AG04450 (cell line): ENCODE measurements around the gene MPHOSPH9. TPM values are rescaled to one million over a fixed set of nuclear protein-coding genes. Genes with fewer than 3 reads are reported as not detected.
A peak's percentile ranks its signal among the peaks of the same experiment; 100 is the strongest.

Experiments
- CTCF ChIA-PET: fragments of 300-600, 350-600 bp; formaldehyde crosslinking; extraction: SDS; loops from one replicate; lab custom pipeline; 2022; ENCODE audit warnings: antibody characterized with exemption, inconsistent platforms; lab: Charles Lee
- POLR2A ChIA-PET: fragments of 350-600 bp; formaldehyde crosslinking; extraction: SDS; loops from one replicate; lab custom pipeline; 2021; ENCODE audit warnings: antibody characterized with exemption, inconsistent platforms; lab: Yijun Ruan, JAX
- DNase-seq: peaks from one replicate; pipeline ENCODE4 v3.0.0-alpha.2; 2011; ENCODE audit warnings: low read depth, low spot score
- H3K27ac ChIP-seq: one replicate; pipeline ENCODE4 v1.5.1; 2012; ENCODE audit warnings: low read depth, low read length, control low read depth
- H3K27me3 ChIP-seq: one replicate; pipeline ENCODE4 v1.6.0; 2012; ENCODE audit warnings: low read length; ENCODE audit not compliant: control insufficient read depth, insufficient read depth
- H3K4me3 ChIP-seq: 2 replicates; pipeline ENCODE4 v1.5.1; 2011; ENCODE audit warnings: mild to moderate bottlenecking, low read depth, low read length, control low read depth
- H3K9me3 ChIP-seq: 2 replicates; pipeline ENCODE4 v1.5.1; 2012; ENCODE audit warnings: low read length; ENCODE audit not compliant: control insufficient read depth, insufficient read depth
- CTCF ChIP-seq: IDR thresholded peaks from 2 replicates; pipeline ENCODE4 v1.5.1; 2011; ENCODE audit warnings: low read depth, low read length, control low read depth, inconsistent platforms
- polyA plus RNA-seq: library from polyadenylated mRNA; depleted of rRNA; stranded (reverse); fragments of >200 nt; gene quantifications from 2 replicates; pipeline ENCODE4 v1.2.3, GENCODE V29; 2011

MPHOSPH9 gene
- polyA plus RNA-seq, 1 experiment: 20.3 TPM

- no peaks in the 10 kb centered on the region for H3K27me3 ChIP-seq
- no peak for TF ChIP-seq CTCF
- POLR2A ChIA-PET: interaction anchor here (0.5 to 1.1 kb wide), 3 partner anchors 108 to 178 kb away, joined by 3 to 9 read pairs (median 4); no protein-coding TSS in a partner anchor
- H3K4me3 ChIP-seq: peak within 1 kb of the TSS; percentile 66
- no peaks in the 10 kb centered on the region; the same call in 1 of the 2 replicates for H3K9me3 ChIP-seq
- H3K27ac ChIP-seq: no peak within 1 kb of the TSS
- DNase-seq: no peak
- CTCF ChIA-PET: interaction anchor here (0.5 to 4.6 kb wide), 6 partner anchors 10 to 110 kb away, joined by 3 to 31 read pairs (median 4); no protein-coding TSS in a partner anchor
Observed at GRCh38 chr12:123150744-123151456, 82.0 kb downstream of the MPHOSPH9 start, which contains the start of gene PITPNM2. Gene PITPNM2, minus strand, starts transcription at chr12:123151090. Its CDS starts 116,500 bp downstream, at chr12:123034590.

- no peaks in the 10 kb centered on the region; the same call in 1 of the 2 replicates for H3K9me3 ChIP-seq
- no peak overlapping the region for H3K27ac ChIP-seq
- no peak for TF ChIP-seq CTCF
- ChIA-PET CTCF (interaction anchor here (0.5 to 4.6 kb wide), 5 partner anchors 77 to 110 kb away, joined by 3 to 31 read pairs (median 4); no protein-coding TSS in a partner anchor), POLR2A (interaction anchor here (0.5 kb wide), 1 partner anchor 177 kb away, joined by 9 read pairs; no protein-coding TSS in a partner anchor)
- H3K27me3 ChIP-seq: no peaks in the 10 kb centered on the region
- H3K4me3 ChIP-seq: peak overlapping the region; percentile 66
- DNase-seq: no peak
Observed at GRCh38 chr12:123150275-123150743, 82.6 kb downstream of the MPHOSPH9 start.

GRCh38 chr12:123149501-123150274 is 83.3 kb downstream of the MPHOSPH9 start:
- peak overlapping the region; percentile 66 for H3K4me3 ChIP-seq
- CTCF ChIA-PET: interaction anchor here (1.7 kb wide), 1 partner anchor 107 kb away, joined by 10 read pairs; no protein-coding TSS in a partner anchor
- no peaks in the 10 kb centered on the region for H3K27me3 ChIP-seq
- no peak for DNase-seq
- POLR2A ChIA-PET: no interaction called here
- TF ChIP-seq CTCF: no peak
- H3K9me3 ChIP-seq: no peaks in the 10 kb centered on the region; the same call in 1 of the 2 replicates
- no peak overlapping the region for H3K27ac ChIP-seq

GRCh38 chr12:123149088-123149487 is 83.9 kb downstream of the MPHOSPH9 start:
- Histone ChIP-seq H3K27ac (no peak overlapping the region), H3K9me3 (no peaks in the 10 kb centered on the region; the same call in 1 of the 2 replicates), H3K4me3 (no peak overlapping the region), H3K27me3 (no peaks in the 10 kb centered on the region)
- ChIA-PET POLR2A (no interaction called here), CTCF (interaction anchor here (1.7 kb wide), 1 partner anchor 106 kb away, joined by 10 read pairs; no protein-coding TSS in a partner anchor)
- no peak for DNase-seq
- no peak for TF ChIP-seq CTCF
